KMS-11 (cell line): ENCODE results near the gene OTOP1.

Experiments used
- H2AFZ ChIP-seq: fragments of 200-600 bp; sonication (generic); 2 replicates; pipeline ENCODE4 v1.6.1; 2016; ENCODE audit warnings: antibody characterized with exemption, mixed run types, low read depth
- H3K27ac ChIP-seq: fragments of 200-600 bp; sonication (generic); 2 replicates; pipeline ENCODE4 v1.6.1; 2016; ENCODE audit warnings: mild to moderate bottlenecking, mixed run types
- H3K27me3 ChIP-seq: fragments of 200-600 bp; sonication (generic); 2 replicates; pipeline ENCODE4 v1.6.1; 2017; ENCODE audit warnings: mild to moderate bottlenecking, low read depth, mixed run types, moderate library complexity; ENCODE audit not compliant: insufficient read depth
- H3K36me3 ChIP-seq: fragments of 200-600 bp; sonication (generic); 2 replicates; pipeline ENCODE4 v1.6.1; 2017; ENCODE audit warnings: mild to moderate bottlenecking, mixed run types; ENCODE audit not compliant: insufficient read depth
- H3K4me1 ChIP-seq: fragments of 200-600 bp; sonication (generic); 2 replicates; pipeline ENCODE4 v1.6.1; 2016; ENCODE audit warnings: mild to moderate bottlenecking, low read depth, mixed run types; ENCODE audit not compliant: poor library complexity, severe bottlenecking
- H3K4me2 ChIP-seq: fragments of 200-600 bp; sonication (generic); 2 replicates; pipeline ENCODE4 v1.7.0; 2016; ENCODE audit warnings: mild to moderate bottlenecking, mixed run types
- H3K4me3 ChIP-seq: fragments of 200-600 bp; sonication (generic); IDR thresholded peaks from 2 replicates; pipeline ENCODE4 v1.6.1; 2017; ENCODE audit warnings: low read depth, low read length, mixed read lengths; ENCODE audit not compliant: insufficient read depth
- H3K79me2 ChIP-seq: fragments of 200-600 bp; sonication (generic); 2 replicates; pipeline ENCODE4 v1.6.1; 2016; ENCODE audit warnings: low read depth, mixed run types; ENCODE audit not compliant: insufficient read depth
- H3K9ac ChIP-seq: fragments of 200-600 bp; sonication (generic); 2 replicates; pipeline ENCODE4 v1.6.1; 2016; ENCODE audit warnings: mild to moderate bottlenecking, mixed run types
- H4K20me1 ChIP-seq: fragments of 200-600 bp; sonication (generic); 2 replicates; pipeline ENCODE4 v1.6.1; 2016; ENCODE audit warnings: mild to moderate bottlenecking, mixed run types; ENCODE audit not compliant: insufficient read depth
- CTCF ChIP-seq: fragments of 200-600 bp; sonication (generic); conservative IDR thresholded peaks from 2 replicates; pipeline ENCODE4 v1.6.1; 2017; ENCODE audit warnings: low read depth, mild to moderate bottlenecking, antibody characterized with exemption, low read length, moderate library complexity, mixed read lengths

The OTOP1 gene

GRCh38 chr4:4204401-4204745 lies 22.4 kb downstream of the OTOP1 start:
- H3K27me3 ChIP-seq: no peaks in the 10 kb centered on the region
- H2AFZ ChIP-seq: no peak overlapping the region
- no peak overlapping the region for H3K4me3 ChIP-seq
- H3K36me3 ChIP-seq: no peaks in the 10 kb centered on the region
- H3K79me2 ChIP-seq: no peaks in the 10 kb centered on the region
- H3K4me2 ChIP-seq: no peak overlapping the region
- H4K20me1 ChIP-seq: no peaks in the 10 kb centered on the region
- no peak for TF ChIP-seq CTCF
- H3K4me1 ChIP-seq: no peaks in the 10 kb centered on the region
- H3K27ac ChIP-seq: no peak overlapping the region
- no peak overlapping the region for H3K9ac ChIP-seq

- no peaks in the 10 kb centered on the region for H3K79me2 ChIP-seq
- no peak overlapping the region for H3K27ac ChIP-seq
- no peaks in the 10 kb centered on the region for H4K20me1 ChIP-seq
- no peaks in the 10 kb centered on the region for H3K36me3 ChIP-seq
- TF ChIP-seq CTCF: no peak
- no peak overlapping the region for H3K4me2 ChIP-seq
- H3K4me3 ChIP-seq: no peak overlapping the region
- H2AFZ ChIP-seq: no peak overlapping the region
- H3K9ac ChIP-seq: no peak overlapping the region
- no peaks in the 10 kb centered on the region for H3K4me1 ChIP-seq
- H3K27me3 ChIP-seq: no peaks in the 10 kb centered on the region
Observed at GRCh38 chr4:4203688-4204400, 22.9 kb downstream of the OTOP1 start.

- H3K27me3 ChIP-seq: no peaks in the 10 kb centered on the region
- no peaks in the 10 kb centered on the region for H3K36me3 ChIP-seq
- no peak overlapping the region for H3K4me2 ChIP-seq
- no peak overlapping the region for H3K4me3 ChIP-seq
- no peak for TF ChIP-seq CTCF
- no peak overlapping the region for H3K27ac ChIP-seq
- H3K4me1 ChIP-seq: no peaks in the 10 kb centered on the region
- no peak overlapping the region for H2AFZ ChIP-seq
- no peak overlapping the region for H3K9ac ChIP-seq
- no peaks in the 10 kb centered on the region for H3K79me2 ChIP-seq
- no peaks in the 10 kb centered on the region for H4K20me1 ChIP-seq
Observed at GRCh38 chr4:4202510-4202909, 24.2 kb downstream of the OTOP1 start.

DNA sequence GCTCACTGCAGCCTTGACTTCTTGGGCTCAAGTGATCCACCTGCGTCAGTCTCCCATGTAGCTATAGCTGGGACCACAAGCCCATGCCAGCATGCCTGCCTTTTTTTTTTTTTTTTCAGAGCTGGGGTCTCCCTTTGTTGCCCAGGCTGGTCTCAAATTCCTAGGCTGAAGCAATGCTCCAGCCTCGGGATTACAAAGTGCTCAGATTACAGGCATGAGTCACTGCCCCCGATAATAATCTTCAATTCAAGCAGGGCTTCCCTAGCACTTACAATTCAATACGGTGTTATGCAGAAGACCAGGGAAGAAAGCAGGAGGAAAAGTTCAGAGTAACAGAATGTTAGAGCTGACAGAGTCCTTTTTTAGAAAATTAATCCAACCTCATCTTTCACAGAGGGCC lies 26.1 kb downstream of the OTOP1 start:
- Histone ChIP-seq H3K27ac (no peak overlapping the region), H3K4me3 (no peak overlapping the region), H3K27me3 (no peaks in the 10 kb centered on the region), H3K79me2 (no peaks in the 10 kb centered on the region), H2AFZ (no peak overlapping the region), H3K9ac (no peak overlapping the region), H3K4me1 (no peaks in the 10 kb centered on the region), H3K36me3 (no peaks in the 10 kb centered on the region), H4K20me1 (no peaks in the 10 kb centered on the region), H3K4me2 (no peak overlapping the region)
- TF ChIP-seq CTCF: no peak
